H1 (cell line): Measurements from ENCODE around the gene ZNF471. TPM values are rescaled to one million over a fixed set of nuclear protein-coding genes. Genes with fewer than 3 reads are reported as not detected.
A peak's percentile ranks its signal among the peaks of the same experiment; 100 is the strongest.

ENCODE experiments used
- CTCF ChIA-PET: fragments of 300-600 bp; sonication (Branson Sonifier 250); formaldehyde crosslinking; loops from one replicate; lab custom pipeline; 2021; ENCODE audit not compliant: partially characterized antibody; lab: Charles Lee
- POLR2A ChIA-PET: fragments of 300-600 bp; sonication (Branson Sonifier 250); formaldehyde crosslinking; loops from one replicate; lab custom pipeline; 2021; ENCODE audit warnings: inconsistent platforms; ENCODE audit not compliant: partially characterized antibody; lab: Charles Lee
- DNase-seq, 2 experiments: peaks; one replicate each; pipeline versions ENCODE4 v3.0.0 to v3.0.0-alpha.2; 2010 to 2022; ENCODE audit warnings: low spot score in 2 of 2, low read depth in 1 of 2, mixed read lengths in 1 of 2
- FAIRE-seq: peaks from 2 replicates; lab custom pipeline; 2011; peaks lifted over from hg19 to GRCh38; lab: Jason Lieb, UNC
- H2AFZ ChIP-seq: 2 replicates; pipeline ENCODE4 v1.8.1; 2012; ENCODE audit warnings: low read length, inconsistent platforms
- H2AK5ac ChIP-seq: 2 replicates; pipeline ENCODE4 v1.6.1; 2013; ENCODE audit warnings: low read depth, low read length
- H2BK120ac ChIP-seq: replicated peaks from 2 replicates; pipeline ENCODE3; 2013; ENCODE audit warnings: low read depth, low read length, inconsistent platforms
- H2BK12ac ChIP-seq: 2 replicates; pipeline ENCODE4 v1.6.1; 2013; ENCODE audit warnings: low read depth, low read length
- H2BK15ac ChIP-seq: 2 replicates; pipeline ENCODE4 v1.6.1; 2013; ENCODE audit warnings: low read length
- H2BK20ac ChIP-seq: 2 replicates; pipeline ENCODE4 v1.6.1; 2013; ENCODE audit warnings: low read length
- H2BK5ac ChIP-seq: 2 replicates; pipeline ENCODE4 v1.6.1; 2013; ENCODE audit warnings: low read depth, low read length
- H3K14ac ChIP-seq: 2 replicates; pipeline ENCODE4 v1.6.1; 2013; ENCODE audit warnings: inconsistent platforms; ENCODE audit not compliant: insufficient read length
- H3K18ac ChIP-seq: 2 replicates; pipeline ENCODE4 v1.6.1; 2013; ENCODE audit warnings: low read length; ENCODE audit errors: extremely low read depth
- H3K23ac ChIP-seq: 2 replicates; pipeline ENCODE4 v1.6.1; 2013; ENCODE audit warnings: inconsistent platforms; ENCODE audit not compliant: insufficient read length
- H3K23me2 ChIP-seq: 2 replicates; pipeline ENCODE4 v1.6.1; 2013; ENCODE audit warnings: low read depth, low read length
- H3K27ac ChIP-seq: 2 replicates; pipeline ENCODE4 v1.6.1; 2011; ENCODE audit warnings: low read depth, low read length, inconsistent platforms
- H3K27me3 ChIP-seq, 4 experiments: replicated peaks in 1 of 4; 1 replicate in 1 of 4; 2 replicates in 3 of 4; pipeline versions ENCODE4 v1.6.1 to v1.8.1; 2011 to 2013; ENCODE audit warnings: low read length in 3 of 4, mild to moderate bottlenecking in 3 of 4, inconsistent platforms in 2 of 4, mixed read lengths in 2 of 4, moderate library complexity in 1 of 4; ENCODE audit not compliant: control insufficient read depth in 3 of 4, insufficient read depth in 3 of 4; ENCODE audit errors: extremely low read depth in 1 of 4
- H3K36me3 ChIP-seq, 4 experiments: 2 replicates each; pipeline versions ENCODE4 v1.6.1 to v1.8.1; 2011 to 2013; ENCODE audit warnings: mild to moderate bottlenecking in 4 of 4, low read length in 3 of 4, moderate library complexity in 2 of 4, control low read depth in 1 of 4, inconsistent platforms in 1 of 4; ENCODE audit not compliant: insufficient read depth in 4 of 4, control insufficient read depth in 2 of 4
- H3K4ac ChIP-seq: replicated peaks from 2 replicates; pipeline ENCODE3; 2013; ENCODE audit warnings: low read length, low read depth, mixed read lengths, inconsistent platforms; ENCODE audit not compliant: insufficient read length
- H3K4me1 ChIP-seq, 4 experiments: replicated peaks in 1 of 4; 1 replicate in 1 of 4; 2 replicates in 3 of 4; pipeline versions ENCODE4 v1.6.1 to v1.8.1; 2011 to 2013; ENCODE audit warnings: low read length in 3 of 4, inconsistent platforms in 2 of 4, mixed read lengths in 1 of 4; ENCODE audit not compliant: insufficient read depth in 4 of 4, control insufficient read depth in 3 of 4
- H3K4me2 ChIP-seq, 2 experiments: 2 replicates each; pipeline versions ENCODE4 v1.6.1 to v1.8.1; 2011 to 2013; ENCODE audit warnings: low read depth in 2 of 2, low read length in 2 of 2, control low read depth in 1 of 2, inconsistent platforms in 1 of 2, mild to moderate bottlenecking in 1 of 2; ENCODE audit not compliant: insufficient read depth in 1 of 2
- H3K4me3 ChIP-seq, 4 experiments: fragments of 200-600, 300-600 bp in 1 of 4; sonication (generic), shearing (Covaris generic), sonication (Bioruptor Twin) in 1 of 4; 2 replicates each; pipeline versions ENCODE4 v1.5.1 to v1.8.1; 2011 to 2016; ENCODE audit warnings: low read length in 4 of 4, low read depth in 3 of 4, control low read depth in 2 of 4, inconsistent platforms in 2 of 4, mild to moderate bottlenecking in 2 of 4, mixed read lengths in 1 of 4, moderate library complexity in 1 of 4; ENCODE audit not compliant: insufficient read depth in 2 of 4; ENCODE audit errors: extremely low read depth in 1 of 4
- H3K56ac ChIP-seq: replicated peaks from 2 replicates; pipeline ENCODE3; 2013; ENCODE audit warnings: low read depth, mild to moderate bottlenecking, mixed read lengths, low read length, inconsistent platforms; ENCODE audit not compliant: insufficient read length
- H3K79me1 ChIP-seq: 2 replicates; pipeline ENCODE4 v1.6.1; 2013; ENCODE audit warnings: low read depth, low read length, control low read depth
- H3K79me2 ChIP-seq, 2 experiments: 2 replicates each; pipeline versions ENCODE4 v1.6.1 to v1.8.1; 2012 to 2013; ENCODE audit warnings: low read length in 2 of 2, mild to moderate bottlenecking in 2 of 2, inconsistent platforms in 1 of 2; ENCODE audit not compliant: insufficient read depth in 2 of 2, control insufficient read depth in 1 of 2
- H3K9ac ChIP-seq, 4 experiments: replicated peaks in 1 of 4; 1 replicate in 1 of 4; 2 replicates in 3 of 4; pipeline versions ENCODE4 v1.6.1 to v1.8.1; 2011 to 2013; ENCODE audit warnings: low read depth in 3 of 4, low read length in 3 of 4, control low read depth in 2 of 4, mild to moderate bottlenecking in 2 of 4, moderate library complexity in 2 of 4, inconsistent platforms in 1 of 4; ENCODE audit errors: extremely low read depth in 1 of 4
- H3K9me3 ChIP-seq, 2 experiments: 2 replicates each; pipeline versions ENCODE4 v1.6.1 to v1.8.1; 2012 to 2013; ENCODE audit warnings: mild to moderate bottlenecking in 2 of 2, moderate library complexity in 2 of 2, control low read depth in 1 of 2, inconsistent platforms in 1 of 2, low read depth in 1 of 2, low read length in 1 of 2, mixed read lengths in 1 of 2; ENCODE audit not compliant: insufficient read depth in 2 of 2
- H4K20me1 ChIP-seq, 2 experiments: replicated peaks in 1 of 2; 2 replicates each; pipeline versions ENCODE3 to v1.8.1; 2011 to 2013; ENCODE audit warnings: inconsistent platforms in 2 of 2, low read length in 2 of 2, mild to moderate bottlenecking in 1 of 2; ENCODE audit not compliant: insufficient read depth in 2 of 2, control insufficient read depth in 1 of 2
- H4K5ac ChIP-seq: 2 replicates; pipeline ENCODE4 v1.6.1; 2013; ENCODE audit warnings: low read length, low read depth, mixed read lengths, inconsistent platforms; ENCODE audit not compliant: insufficient read length
- H4K8ac ChIP-seq: 2 replicates; pipeline ENCODE4 v1.8.0; 2013; ENCODE audit warnings: mild to moderate bottlenecking, moderate library complexity, low read length, inconsistent platforms; ENCODE audit not compliant: insufficient read depth; ENCODE audit errors: extremely low read depth
- H4K91ac ChIP-seq: replicated peaks from 2 replicates; pipeline ENCODE3; 2013; ENCODE audit warnings: low read length, mixed read lengths, inconsistent platforms; ENCODE audit not compliant: insufficient read length
- BACH1 ChIP-seq: IDR thresholded peaks from 2 replicates; pipeline ENCODE4 v1.6.1; 2012; ENCODE audit warnings: low read length, improper control_type of control experiment
- CBX5 ChIP-seq: fragments of 300-800, 300-1000 bp; sonication (generic); IDR thresholded peaks from 2 replicates; pipeline ENCODE4 v1.7.1; 2016; ENCODE audit warnings: antibody characterized with exemption, low read length, low read depth
- CEBPB ChIP-seq: IDR thresholded peaks from 2 replicates; pipeline ENCODE4 v1.6.1; 2012; ENCODE audit warnings: low read depth, low read length
- EGR1 ChIP-seq: IDR thresholded peaks from 2 replicates; pipeline ENCODE4 v1.6.1; 2011; ENCODE audit warnings: low read depth, low read length, borderline replicate concordance
- KDM4A ChIP-seq: IDR thresholded peaks from one replicate; pipeline ENCODE4 v1.7.1; 2012; ENCODE audit warnings: low read depth, mild to moderate bottlenecking, moderate library complexity, low read length, inconsistent platforms; ENCODE audit not compliant: severe bottlenecking
- SAP30 ChIP-seq: fragments of 300-600 bp; sonication (generic); IDR thresholded peaks from 2 replicates; pipeline ENCODE4 v1.7.1; 2012; ENCODE audit warnings: low read length, moderate library complexity, mild to moderate bottlenecking, inconsistent platforms; ENCODE audit not compliant: insufficient read depth, insufficient replicate concordance
- SUZ12 ChIP-seq: fragments of 200-600 bp; sonication (generic); IDR thresholded peaks from 2 replicates; pipeline ENCODE4 v1.6.1; 2012; ENCODE audit warnings: mild to moderate bottlenecking, inconsistent platforms, low read length, moderate library complexity, mixed read lengths
- TAF1 ChIP-seq: IDR thresholded peaks from 2 replicates; pipeline ENCODE4 v1.6.1; 2011; ENCODE audit warnings: mild to moderate bottlenecking, low read depth, low read length
- WGBS, 2 experiments: shearing (Covaris generic) in 1 of 2; methylation state at CpG; one replicate each; pipeline versions ENCODE4 v1.1.6 to v1.1.7; 2013 to 2015; ENCODE audit warnings: low lambda C conversion rate in 2 of 2, mixed read lengths in 2 of 2, inconsistent platforms in 1 of 2, low coverage in 1 of 2, missing lambda C conversion rate in 1 of 2; ENCODE audit not compliant: insufficient replicate concordance in 2 of 2, insufficient coverage in 1 of 2, insufficient read length in 1 of 2; ENCODE audit errors: extremely low coverage in 1 of 2, missing lambda C conversion rate in 1 of 2; 5-methylcytosine and 5-hydroxymethylcytosine counted together
- polyA plus RNA-seq, 7 experiments: library from polyadenylated mRNA; depleted of rRNA in 3 of 7; stranded (reverse) in 5 of 7; unstranded in 2 of 7; fragments of >200 nt in 5 of 7; fragments of 200-250 nt in 2 of 7; gene quantifications; 1 replicate in 5 of 7; 2 replicates in 1 of 7; 4 replicates in 1 of 7; pipeline versions ENCODE4 v1.2.1 to v1.2.3, GENCODE V29; 2011 to 2013; ENCODE audit warnings: missing spikeins in 2 of 7, mixed read lengths in 2 of 7
- total RNA-seq: library from RNA; stranded (reverse); fragmentation: NEBNext Ultra II Directional; extraction: Animal tissue kit (Norgen Biotek cat#: 25700); gene quantifications from 2 replicates; pipeline ENCODE4 v1.2.1, GENCODE V29; 2021
- TF ChIP-seq, protein P1 (sequence below): IDR thresholded peaks from 2 replicates; pipeline ENCODE4 v1.6.1; 2012; ENCODE audit warnings: inconsistent platforms

ZNF471 gene
- total and polyA plus RNA-seq, 2 of the 8 experiments (the other 6 are each of a cell fraction or from before 2014, with no cell fraction given): 0.73 to 0.74 TPM

DNA sequence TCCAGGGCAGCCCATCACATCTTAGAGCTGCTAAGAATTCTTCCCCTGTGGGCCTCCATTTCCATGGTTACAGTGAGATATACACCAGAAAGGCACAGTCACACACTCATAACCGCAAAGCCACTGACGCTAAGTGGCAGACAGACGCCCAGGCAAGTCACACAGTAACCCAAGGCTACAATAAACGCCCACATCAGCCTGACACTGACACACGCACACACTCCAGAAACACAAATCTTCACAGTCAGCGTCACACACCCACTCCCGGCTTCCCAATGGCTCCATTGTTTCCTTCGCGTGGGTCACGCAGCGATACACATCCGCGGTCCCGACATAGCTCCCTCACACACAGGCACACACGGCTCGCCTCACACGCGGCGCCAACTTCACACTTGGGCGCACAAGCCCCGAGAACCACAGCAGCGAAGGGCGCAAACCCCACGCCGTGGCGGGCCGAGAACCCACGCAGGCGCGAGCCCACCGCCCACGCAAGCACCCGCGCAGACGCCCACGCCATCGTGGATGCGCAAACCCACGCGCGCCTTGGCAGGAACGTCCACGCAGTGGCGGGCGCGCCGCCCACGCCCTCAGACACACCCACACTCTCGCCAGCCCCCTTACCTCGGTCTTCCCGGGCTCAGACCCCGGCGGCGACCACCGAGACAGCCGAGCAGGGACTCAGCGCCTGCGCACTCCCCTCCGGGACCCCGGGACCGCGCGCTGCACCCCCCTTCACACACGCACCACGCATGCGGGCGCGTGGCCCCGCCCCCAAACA lies 30.8 kb upstream of the ZNF471 start, which contains the start of gene ZNF667:
TSS of gene ZNF667 (minus strand) at position 695 of the 778 bp plus-strand sequence. CDS start 14,975 bp downstream, outside the sequence.
- ChIA-PET POLR2A (interaction anchor here (0.6 to 2.0 kb wide), 4 partner anchors 11 to 78 kb away, joined by 4 to 8 read pairs (median 6); partner anchors contain the start of gene ZFP28), CTCF (interaction anchor here (0.8 to 1.0 kb wide), 2 partner anchors 68 to 101 kb away, joined by 3 read pairs; no protein-coding TSS in a partner anchor)
- no peak within 1 kb of the TSS for H3K14ac ChIP-seq
- peak within 1 kb of the TSS; percentile 72 for H3K27ac ChIP-seq
- peak within 1 kb of the TSS; percentile 74 to 98 (median 92) for H3K4me3 ChIP-seq
- peak within 1 kb of the TSS; percentile 88 for H2BK5ac ChIP-seq
- H3K18ac ChIP-seq: peak within 1 kb of the TSS; percentile 90
- no peak for FAIRE-seq
- no peaks in the 10 kb centered on the region for H3K27me3 ChIP-seq
- H3K4me2 ChIP-seq: peak within 1 kb of the TSS; percentile 68 to 94
- no peak within 1 kb of the TSS for H3K23ac ChIP-seq
- H4K5ac ChIP-seq: peak within 1 kb of the TSS; percentile 88
- no peak within 1 kb of the TSS for H2BK120ac ChIP-seq
- no peak within 1 kb of the TSS for H2BK15ac ChIP-seq
- peaks cover 0 to 4% (median 1%) of the 10 kb centered on the region in 4 experiments; a peak in 4 of 7 replicates for H3K4me1 ChIP-seq
- H2AK5ac ChIP-seq: no peak within 1 kb of the TSS
- 12% methylated on average over 55 of the region's 69 CpGs; no CpG with 5 or more reads in 1 of the 2 experiments for WGBS, 2 experiments
- H4K8ac ChIP-seq: peak within 1 kb of the TSS; percentile 84
- H2AFZ ChIP-seq: peak within 1 kb of the TSS; percentile 90
- peak within 1 kb of the TSS; percentile 44 for H3K56ac ChIP-seq
- peak within 1 kb of the TSS; percentile 65; the same call in 1 of the 2 replicates for H2BK12ac ChIP-seq
- peak within 1 kb of the TSS; percentile 72 to 84 (median 80) for H3K9ac ChIP-seq
- H4K20me1 ChIP-seq: peaks cover 0 to 2% of the 10 kb centered on the region in 2 experiments
- peak within 1 kb of the TSS; percentile 73 for H3K4ac ChIP-seq
- H3K36me3 ChIP-seq: peaks cover 0 to 1% (median 0%) of the 10 kb centered on the region in 4 experiments; a peak in 1 of 8 replicates
- 0 out of 2 replicates have a peak, but pooled peaks cover 3% of the 10 kb centered on the region for H3K79me1 ChIP-seq
- H3K23me2 ChIP-seq: peaks cover 5% of the 10 kb centered on the region; the same call in 1 of the 2 replicates
- peak within 1 kb of the TSS; percentile 95 for H4K91ac ChIP-seq
- no peaks in the 10 kb centered on the region for H3K9me3 ChIP-seq
- peaks cover 11 to 81% of the 10 kb centered on the region in 2 experiments for H3K79me2 ChIP-seq
- H2BK20ac ChIP-seq: no peak within 1 kb of the TSS
- no peak for DNase-seq
- no peak for TF ChIP-seq CEBPB
- no peak for TF ChIP-seq CBX5
- TF ChIP-seq SAP30: peak; percentile 32
- TF ChIP-seq KDM4A: peak; percentile 34
- TF ChIP-seq SUZ12: peak; percentile 48; the same call in 1 of the 2 replicates
- TF ChIP-seq EGR1: no peak; the same call in 1 of the 2 replicates
- no peak for TF ChIP-seq TAF1
- TF ChIP-seq, protein P1, sequence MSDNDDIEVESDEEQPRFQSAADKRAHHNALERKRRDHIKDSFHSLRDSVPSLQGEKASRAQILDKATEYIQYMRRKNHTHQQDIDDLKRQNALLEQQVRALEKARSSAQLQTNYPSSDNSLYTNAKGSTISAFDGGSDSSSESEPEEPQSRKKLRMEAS: peak; percentile 28; the same call in 1 of the 2 replicates
- TF ChIP-seq BACH1: peak; percentile 65
